COLO829 (cell line): ENCODE data around the gene BCL2L2.
A peak's percentile ranks its signal among the peaks of the same experiment; 100 is the strongest.
"Not testable (repeated sequence)": the region's sequence is repeated elsewhere in the genome, so short reads cannot be mapped to it uniquely, and the experiment has no call there.

Source experiments
- DNase-seq: peaks from one replicate; pipeline ENCODE4 v3.0.0; 2012; ENCODE audit warnings: low spot score

BCL2L2 gene

DNA sequence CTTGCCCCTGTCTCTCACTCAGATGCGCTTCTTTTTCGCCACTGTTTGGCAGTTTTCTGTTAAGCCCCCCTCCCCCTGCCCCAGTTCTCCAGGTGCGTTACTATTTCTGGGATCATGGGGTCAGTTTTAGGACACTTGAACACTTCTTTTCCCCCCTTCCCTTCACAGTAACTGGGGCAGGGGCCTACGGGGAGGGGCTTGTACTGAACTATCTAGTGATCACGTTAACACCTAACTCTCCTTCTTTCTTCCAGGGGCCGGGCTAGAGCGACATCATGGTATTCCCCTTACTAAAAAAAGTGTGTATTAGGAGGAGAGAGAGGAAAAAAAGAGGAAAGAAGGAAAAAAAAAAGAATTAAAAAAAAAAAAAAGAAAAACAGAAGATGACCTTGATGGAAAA lies 18.4 kb downstream of the BCL2L2 start:
- DNase-seq = no peak

DNA sequence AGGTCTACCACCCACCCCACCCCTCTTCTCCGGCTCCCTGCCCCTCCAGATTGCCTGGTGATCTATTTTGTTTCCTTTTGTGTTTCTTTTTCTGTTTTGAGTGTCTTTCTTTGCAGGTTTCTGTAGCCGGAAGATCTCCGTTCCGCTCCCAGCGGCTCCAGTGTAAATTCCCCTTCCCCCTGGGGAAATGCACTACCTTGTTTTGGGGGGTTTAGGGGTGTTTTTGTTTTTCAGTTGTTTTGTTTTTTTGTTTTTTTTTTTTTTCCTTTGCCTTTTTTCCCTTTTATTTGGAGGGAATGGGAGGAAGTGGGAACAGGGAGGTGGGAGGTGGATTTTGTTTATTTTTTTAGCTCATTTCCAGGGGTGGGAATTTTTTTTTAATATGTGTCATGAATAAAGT lies 19.1 kb downstream of the BCL2L2 start:
- not testable (repeated sequence) for DNase-seq

DNA sequence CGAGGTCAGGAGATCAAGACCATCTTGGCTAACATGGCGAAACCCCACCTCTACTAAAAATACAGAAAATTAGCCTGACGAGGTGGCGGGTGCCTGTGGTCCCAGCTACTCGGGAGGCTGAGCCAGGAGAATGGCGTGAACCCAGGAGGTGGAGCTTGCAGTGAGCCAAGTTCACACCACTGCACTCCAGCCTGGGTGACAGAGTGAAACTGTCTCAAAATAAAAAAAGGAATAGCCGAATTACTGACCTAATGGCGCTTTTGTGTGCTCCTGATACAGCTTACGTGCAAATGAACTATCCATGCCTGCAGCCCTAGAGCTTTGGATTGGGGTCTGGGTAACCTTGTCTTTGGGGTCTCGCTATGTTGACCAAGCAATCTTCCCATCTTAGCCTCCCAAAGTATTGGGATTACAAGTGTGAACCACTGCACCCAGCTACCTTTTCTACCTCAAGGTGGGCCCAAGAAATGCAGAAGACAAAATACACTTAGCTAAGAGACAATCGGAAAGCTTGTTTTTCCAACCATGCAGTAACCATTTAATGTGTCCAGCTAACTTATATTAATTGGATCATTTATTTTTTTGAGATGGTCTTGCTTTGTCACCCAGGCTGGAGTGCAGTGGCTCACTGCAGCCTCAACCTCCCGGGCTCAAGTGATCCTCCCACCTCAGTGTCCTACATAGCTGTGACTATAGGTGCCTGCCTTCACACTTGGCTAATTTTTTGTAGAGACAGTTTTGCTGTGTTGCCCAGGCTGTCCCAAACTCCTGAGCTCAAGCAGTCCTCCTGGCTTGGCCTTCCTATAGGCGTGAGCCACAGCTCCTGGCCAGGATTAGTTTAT lies 20.1 kb downstream of the BCL2L2 start:
- DNase-seq = no peak

DNA sequence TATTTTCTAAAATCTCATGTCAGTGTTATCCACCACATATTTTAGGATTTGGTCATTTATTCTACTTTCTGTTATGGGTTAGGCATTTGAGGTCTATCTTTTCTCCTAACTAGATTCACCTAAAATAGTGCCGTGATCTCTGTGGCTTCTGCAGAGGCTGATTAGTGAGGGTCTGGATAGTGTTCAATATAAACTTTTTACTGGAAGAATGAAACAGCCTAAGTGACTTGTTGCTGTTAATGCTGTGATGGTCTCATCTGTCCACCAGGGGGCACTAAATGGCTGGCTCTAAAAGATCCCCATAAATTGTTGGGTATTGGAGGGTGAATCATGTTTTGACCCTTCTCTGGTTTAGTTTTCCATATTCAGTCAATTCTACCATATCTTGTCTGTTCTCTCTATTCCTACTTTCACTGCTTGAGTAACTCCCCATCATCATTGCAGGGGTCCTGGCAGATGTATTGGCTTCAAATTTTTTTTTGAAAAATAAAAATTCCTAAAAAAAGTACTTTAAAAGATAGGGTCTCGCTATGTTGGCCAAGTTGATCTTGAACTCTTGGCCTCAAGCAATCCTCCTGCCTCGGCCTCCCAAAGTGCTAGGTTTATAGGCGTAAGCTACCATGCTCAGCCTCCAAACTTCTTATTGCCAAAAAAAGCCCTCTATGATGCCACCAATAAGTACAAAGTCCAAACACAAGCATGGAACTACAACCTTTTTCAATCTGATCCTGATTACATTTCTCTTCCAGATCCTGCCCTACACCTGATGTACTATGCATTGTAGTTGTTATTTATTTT lies 21.5 kb downstream of the BCL2L2 start:
- peak; percentile 84 for DNase-seq

DNA sequence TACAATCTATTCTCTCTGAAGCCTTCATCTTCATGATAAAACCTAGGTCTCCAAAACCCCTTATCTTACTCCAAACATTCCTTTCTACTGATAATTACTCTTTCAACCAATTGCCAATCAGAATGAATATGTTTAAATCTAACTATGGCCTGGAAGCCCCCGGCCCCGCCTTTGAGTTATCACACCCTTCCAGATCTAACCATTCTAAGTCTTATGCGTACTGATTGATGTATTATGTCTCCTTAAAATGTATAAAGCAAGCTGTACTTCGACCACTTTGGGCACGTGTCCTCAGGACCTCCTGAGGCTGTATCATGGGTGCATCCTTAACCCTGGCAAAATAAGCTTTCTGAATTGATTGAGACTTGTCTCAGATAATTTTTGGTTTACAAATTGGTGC lies 29.0 kb downstream of the BCL2L2 start:
- no peak for DNase-seq

DNA sequence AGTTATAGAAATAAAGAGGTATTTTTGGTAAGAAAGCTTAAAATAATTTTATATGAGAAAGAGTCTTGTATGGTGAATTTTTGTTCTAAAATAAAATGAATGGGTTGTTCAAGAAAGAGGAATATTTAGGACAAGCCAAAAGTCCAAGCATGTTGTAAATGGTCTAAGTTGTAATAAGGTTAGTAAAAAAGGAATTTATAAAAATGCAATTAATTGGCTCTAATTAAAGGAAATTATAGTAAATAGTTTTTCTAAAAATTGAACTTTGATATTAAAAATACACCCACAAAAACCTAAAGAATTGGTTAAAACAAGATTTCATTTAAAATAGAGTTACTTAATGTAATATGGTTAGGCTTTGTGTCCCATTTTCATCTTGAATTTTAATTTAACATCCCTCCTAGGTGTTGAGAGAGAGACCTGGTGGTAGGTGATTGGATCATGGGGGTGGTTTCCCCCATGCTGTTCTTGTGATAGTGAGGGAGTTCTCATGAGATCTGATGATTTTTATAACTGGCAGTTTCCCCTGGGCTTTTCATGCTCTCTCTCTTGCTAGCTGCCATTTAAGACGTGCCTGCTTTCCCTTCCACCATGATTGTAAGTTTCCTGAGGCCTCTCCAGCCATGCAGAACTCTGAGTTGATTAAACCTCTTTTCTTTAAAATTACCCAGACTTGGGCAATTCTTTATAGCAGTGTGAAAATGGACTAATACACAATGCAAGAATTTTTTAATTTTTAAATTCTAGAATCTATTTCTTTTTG lies 33.1 kb downstream of the BCL2L2 start:
- no peak for DNase-seq

DNA sequence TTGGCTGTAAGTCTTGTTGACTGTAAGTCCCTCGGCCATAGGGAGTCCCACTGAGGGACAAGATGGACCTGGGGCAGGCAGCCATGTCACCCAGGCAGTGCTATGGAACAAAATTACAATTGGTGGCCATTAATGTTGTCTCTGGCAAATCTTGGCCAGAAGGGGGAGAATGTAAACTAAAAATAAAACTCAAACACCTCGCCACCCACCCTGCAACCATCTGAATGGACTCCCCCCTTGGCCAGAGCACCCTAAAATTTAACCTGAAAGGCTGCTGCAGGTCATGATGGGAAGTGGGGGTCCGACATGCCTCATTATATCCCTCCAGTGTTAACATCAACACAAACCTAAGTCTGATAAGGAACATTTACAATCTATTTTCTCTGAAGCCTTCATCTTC lies 37.8 kb downstream of the BCL2L2 start:
- DNase-seq = no peak

DNA sequence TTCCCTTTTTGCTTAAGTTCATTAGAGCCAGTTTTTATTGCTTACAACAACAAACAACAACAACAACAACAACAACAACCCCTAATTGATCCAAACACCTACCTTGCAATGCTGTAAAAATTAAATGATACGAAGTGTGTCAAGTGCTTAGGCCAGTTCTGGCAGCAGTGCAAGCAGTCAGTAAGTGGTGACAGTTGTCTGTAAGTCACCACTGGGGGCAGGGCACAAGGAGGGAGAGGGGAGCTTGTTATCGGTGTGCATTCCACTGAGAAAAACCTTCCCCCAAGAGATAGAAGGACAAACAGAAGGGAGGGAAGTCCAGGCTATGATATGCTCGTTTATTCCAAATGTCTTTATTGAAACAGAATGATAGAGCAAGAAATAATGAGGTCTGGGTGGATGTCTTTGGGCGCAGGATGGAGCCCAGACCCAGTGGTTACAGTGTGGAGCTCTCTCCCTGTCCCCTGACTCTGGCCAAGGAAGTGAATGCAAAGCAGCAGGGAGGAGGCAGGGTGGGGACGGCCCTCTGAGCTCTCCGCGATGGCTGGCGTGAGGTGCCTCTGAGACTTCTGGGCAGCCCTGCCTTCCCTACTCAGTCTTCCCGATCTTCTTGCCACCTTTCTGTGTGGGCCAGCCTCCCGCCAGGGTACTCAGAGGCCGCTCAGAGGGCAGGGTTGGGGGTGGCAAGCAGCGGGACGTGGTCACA lies 39.5 kb downstream of the BCL2L2 start:
- no peak for DNase-seq

DNA sequence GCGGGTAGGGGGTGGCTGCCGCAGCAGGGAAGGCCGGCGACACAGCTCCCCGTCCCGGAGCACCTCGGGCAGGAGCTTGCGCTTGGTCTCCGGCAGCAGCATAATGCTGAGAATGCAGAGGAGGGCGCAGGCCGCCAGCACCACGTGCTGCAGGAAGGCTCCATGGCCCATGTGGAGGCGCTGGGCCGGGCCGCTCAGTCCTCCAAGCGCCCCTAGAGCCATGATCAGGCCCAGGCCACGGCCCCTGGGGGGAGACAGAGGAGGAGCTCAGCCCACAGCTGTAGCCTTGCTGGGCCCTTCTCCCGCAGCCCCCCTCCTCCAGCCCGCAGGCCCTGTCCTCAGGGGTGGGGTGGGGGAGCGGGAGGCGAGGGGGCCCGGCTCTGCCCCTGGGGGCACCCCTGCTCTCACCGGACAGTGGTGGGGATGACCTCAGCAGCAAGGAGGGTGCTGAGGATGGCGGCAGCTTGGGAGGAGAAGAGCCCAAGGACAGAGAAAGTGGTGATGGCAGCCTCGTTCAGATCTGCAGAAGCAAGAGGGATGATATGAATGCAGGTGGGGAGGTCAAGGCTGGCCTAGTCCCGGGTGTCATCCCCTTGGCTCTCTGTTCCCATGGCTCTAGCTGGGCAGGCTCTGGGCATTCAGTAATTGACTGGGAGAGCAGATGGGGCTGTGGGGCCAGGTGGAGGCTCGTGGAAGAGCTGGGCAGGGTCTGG lies 40.2 kb downstream of the BCL2L2 start:
- DNase-seq = no peak

DNA sequence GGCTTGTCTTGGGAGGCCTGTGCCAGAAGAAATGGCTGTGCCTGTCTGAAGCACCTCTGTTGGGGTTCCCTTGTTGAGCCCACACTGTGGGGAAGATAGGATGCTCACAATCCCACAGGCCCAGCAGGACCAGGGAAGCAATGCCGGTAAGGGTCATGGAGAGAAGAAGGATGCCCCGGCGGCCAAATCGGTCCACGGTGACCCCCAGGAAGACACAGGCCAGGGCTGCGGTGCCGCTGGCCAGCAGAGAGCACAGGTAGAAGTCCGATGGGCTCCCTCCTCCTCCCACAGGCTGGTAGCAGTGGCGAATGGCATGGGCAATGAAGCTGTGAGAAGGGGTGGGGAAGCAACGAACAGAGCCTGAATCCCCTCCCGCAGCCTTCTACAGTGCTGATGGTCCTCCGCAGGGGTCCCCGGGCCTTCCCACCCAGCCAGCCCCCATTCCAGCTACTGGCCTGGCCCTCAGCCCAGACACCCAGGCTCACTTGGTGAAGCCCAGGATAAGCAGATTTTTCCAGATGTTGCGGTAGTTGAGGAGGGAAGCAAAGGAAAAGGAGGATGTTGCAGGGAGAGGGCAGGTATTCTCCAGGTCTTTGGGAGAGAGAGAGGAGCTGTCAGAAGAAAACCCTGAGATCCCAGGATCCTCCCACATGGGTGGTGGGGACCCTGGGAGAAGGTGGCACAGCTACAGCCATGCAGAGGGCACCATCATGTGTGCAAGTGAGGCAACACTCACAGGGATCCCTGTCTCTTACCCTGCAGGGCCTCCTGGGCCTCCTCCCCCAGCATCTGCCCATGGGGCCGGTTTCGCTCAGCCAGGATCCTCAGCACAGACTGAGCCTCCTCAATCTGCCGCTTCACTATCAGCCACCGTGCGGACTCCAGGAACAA lies 41.0 kb downstream of the BCL2L2 start:
- no peak for DNase-seq

DNA sequence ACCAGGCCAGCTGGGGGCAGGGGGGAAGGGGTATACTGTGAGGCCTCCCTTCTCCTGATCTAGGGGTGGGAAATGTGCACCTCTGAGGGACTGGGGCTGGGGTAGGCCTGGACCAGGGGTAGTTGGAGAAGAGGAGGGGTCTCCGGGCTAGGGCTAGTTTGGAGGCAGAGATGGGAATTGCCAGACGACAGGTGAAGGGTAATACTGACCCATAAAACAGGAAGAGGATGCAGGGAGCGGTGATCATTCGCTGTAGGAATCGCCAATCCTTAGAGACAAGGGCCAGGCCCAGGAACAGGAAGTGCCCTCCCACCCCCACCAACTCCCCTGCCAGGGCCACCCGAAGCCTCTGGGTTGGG lies 41.6 kb downstream of the BCL2L2 start:
- no peak for DNase-seq

DNA sequence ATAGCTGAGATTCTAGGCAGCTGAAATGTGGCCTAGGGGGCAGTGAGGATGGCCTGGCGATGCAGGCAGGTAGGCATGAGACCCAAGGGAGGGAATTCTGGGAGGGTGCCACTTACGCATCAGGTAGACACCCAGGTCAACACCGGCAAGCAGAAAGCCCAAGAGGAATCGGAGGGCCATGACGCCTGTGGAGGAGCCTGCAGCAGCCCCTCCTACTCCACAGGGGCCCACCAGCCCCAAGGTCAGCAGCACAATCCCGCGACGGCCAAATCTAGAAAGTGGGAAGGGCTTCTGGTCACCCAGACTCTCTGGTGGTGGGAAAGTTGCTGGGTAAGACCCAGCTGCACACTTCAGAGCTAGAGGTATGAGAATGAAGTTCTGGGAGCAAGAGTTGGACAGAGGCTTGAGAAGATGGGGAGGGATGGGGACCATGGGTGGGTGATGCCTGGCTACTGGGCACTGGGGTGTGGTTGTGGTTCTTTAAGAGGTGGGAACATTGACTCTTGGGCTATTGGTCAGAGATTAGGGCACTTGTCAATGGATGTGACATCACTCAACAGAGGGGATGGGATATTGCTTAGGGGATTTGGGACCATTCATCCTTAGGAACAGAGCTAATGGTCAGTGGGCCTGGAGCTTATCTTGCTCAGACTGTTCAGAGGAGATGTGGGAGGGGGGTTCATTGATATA lies 42.7 kb downstream of the BCL2L2 start:
- DNase-seq = no peak

DNA sequence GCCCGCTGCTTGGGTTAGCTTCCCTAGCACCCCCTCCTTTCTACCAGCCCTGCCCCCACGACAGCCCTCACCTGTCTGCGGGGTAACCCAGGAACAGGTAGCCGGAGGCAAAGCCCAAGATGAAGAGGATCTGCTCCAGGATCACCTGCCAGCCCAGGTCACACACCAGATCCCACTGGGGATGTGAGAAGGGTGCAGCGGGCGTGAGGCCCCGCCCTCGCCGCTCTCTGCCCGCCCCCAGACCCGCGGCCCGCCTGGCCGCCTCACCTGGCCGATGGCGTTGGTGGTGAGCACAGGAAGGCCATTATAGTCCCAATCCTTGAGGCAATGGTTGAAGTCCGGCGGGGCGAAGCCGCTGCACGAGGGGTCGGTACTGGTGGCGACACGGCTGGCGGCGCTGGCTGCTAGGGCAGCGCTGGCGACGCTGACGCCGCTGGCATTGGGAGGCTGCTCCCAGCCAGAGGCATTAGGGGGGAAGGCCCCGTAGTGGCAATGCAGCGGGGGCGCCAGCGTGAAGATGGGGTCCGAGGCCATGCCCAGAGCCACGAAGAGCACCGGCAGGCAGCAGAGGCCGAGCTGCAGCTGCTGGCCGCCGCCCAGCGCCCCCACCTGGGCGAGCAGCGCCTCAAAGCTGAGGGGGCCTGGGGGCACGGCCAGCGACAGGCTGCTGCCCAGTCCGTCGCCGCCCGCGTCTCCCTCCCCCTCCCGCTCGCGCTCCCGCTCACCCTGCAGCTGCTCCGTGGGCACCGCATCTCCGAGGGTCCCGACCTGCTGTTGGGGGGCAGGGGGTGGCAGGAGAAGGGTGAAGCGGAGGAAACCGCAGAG lies 45.3 kb downstream of the BCL2L2 start:
- no peak for DNase-seq

DNA sequence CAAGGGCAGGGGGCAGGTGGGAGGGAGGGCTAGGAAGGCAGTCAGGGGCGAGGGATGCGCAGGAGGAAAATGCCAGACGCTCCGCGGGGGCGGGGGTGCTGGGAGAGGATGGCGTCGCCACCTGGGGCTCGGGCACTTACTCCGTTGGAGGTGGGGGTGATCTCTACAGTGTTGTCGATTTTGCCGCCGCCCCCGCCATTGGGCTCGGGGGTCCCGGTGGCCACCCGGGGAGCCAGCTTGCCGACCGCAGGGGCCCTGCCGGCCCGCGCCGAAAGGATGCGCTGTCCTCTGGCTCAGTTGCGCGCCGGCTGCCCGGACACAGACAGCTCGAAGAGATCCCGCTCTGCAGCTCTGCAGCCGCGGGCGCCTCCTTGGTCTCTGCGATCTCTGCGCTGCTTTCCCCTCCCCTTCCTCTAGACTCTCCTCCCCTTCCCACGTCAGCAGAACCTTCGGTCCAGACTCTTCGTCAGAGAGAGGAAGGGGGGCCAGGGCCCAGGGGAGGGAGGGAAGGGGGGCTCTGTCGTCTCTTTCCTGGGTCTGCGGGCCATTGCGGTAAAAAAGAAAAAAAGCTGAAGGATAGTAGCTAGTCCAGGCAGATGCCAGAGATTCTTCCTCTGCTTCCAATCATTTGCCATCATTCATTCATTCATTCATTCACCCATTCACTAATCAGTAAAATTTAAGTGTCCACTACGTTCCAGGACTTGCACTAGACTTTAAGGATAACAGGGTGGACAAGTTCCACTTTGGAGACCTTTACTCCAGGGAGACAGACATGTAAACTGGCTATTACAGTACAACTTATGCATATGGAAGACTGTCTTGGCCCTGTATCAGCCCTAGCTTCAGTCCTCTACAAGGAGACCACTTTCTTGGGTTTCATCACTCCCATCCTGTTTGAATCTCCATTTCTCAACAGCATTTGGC lies 46.1 kb downstream of the BCL2L2 start, which contains the start of gene SLC22A17:
SLC22A17 (minus strand) TSS at position 382 of the 927 bp plus-strand sequence.
- DNase-seq = peak; percentile 47

DNA sequence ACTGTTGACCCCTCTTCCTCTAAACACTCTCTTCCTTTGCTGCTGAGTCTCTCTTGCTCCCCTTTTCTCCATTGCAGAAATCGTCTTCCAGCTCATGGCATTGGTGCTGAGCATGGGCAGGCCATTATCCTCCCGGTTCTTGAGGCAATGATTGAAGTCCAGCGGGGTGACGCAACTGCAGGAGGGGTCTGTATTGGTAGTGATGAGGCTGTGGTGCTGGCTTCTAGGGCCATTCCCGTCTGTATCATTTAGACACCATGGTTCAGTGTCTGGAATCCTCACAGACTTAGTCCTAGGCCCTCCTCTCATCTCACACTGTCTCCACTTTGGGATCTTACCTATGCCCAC lies 46.8 kb downstream of the BCL2L2 start:
- DNase-seq = no peak

DNA sequence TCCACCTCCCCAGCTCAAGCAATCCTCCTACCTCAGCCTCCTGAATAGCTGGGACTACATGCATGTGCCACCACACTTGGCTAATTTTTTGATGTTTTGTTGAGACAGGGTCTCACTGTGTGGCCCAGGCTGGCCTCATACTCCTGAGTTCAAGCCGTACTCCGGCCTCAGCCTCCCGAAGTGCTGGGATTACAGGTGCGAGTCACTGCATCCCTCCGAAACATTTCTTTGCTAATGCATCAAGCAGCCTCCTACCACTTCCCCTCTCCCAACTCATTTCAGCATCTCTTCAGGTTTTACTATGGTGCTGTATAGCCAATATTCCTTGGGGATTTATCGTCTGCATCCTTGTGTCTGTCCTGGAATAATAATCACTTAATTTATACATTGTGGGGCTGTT lies 48.4 kb downstream of the BCL2L2 start:
- no peak for DNase-seq

DNA sequence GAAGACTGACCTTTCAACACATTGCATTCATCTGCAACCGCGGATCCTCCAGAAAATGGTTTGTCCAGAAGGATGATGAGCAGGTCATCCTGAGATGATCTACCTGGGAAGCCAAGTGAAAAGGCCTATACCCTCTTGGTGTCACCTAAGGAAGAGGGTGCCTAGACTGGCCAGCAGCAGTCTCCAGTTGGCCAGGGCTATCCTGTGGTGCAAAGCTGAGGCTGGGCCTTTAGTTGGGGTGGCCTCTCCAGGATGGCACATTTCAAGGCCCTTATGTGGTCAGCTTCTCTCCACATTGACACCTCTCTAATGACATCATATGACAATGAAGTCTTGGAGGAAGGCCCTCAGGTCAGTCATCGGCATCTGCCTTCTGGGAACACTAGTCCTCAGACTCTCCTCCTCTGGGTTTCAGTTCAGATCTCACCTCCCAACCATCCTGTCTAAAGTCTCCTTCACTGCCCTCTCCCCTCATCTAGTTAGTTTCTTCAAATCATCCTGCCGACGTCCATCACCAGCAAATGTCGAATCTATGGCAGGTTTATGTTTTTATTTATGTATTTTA lies 49.3 kb downstream of the BCL2L2 start:
- no peak for DNase-seq
